ENCODE results near the gene PLEKHA6. TPM values are rescaled to one million over a fixed set of nuclear protein-coding genes. Genes with fewer than 3 reads are reported as not detected.

The PLEKHA6 gene
- total RNA-seq, 1 donor from 2014 or later = 4.9 TPM

DNA sequence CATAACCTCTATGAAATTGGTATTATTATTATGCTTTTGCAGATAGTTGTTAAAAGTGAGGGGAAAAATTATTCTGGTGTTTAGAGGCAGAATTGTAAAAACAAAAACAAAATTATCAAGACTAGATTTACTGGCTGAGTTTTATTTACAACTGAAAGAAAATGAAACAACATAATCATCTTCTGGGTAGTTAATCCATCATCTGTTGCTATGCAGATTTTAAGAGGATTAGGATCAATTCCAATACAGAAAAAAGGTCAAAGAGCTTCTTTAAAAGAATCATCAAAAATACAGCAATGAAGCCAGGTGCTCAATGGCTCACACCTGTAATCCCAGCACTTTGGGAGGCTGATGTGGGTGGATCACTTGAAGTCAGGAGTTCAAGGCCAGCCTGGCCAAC is 154.2 kb downstream of the PLEKHA6 start:
- DNase-seq (ENCODE audit: low spot score in 2 of 2) = no peak
- Histone ChIP-seq H3K9me3 (no peaks in the 10 kb centered on the region), H3K4me3 (no peak overlapping the region), H3K36me3 (no peaks in the 10 kb centered on the region), H3K4me1 (no peaks in the 10 kb centered on the region), H3K27me3 (no peaks in the 10 kb centered on the region), H3K27ac (no peak overlapping the region)
- no peak for TF ChIP-seq CTCF (IDR thresholded peaks at IDR 0.05)
- intact Hi-C loops (cut with DNase I) = no loop called here

DNA sequence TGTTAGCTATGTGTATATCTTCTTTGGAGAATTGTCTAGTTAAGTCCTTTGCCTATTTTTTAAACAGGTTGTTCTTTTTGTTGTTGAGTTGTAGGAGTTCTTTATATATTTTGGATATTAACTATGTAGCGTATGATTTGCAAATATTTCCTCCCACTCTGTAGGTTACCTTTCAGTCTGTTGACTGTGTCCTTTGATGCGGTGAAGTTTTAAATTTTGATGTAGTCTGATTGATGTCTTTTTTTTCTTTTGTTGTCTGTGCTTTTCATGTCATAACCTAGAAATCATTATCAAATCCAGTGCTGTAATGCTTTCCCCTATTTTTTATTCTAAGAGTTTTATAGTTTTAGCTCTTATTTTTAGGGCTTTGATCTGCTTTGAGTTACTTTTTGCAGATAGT is 154.8 kb downstream of the PLEKHA6 start:
- Histone ChIP-seq H3K36me3 (no peaks in the 10 kb centered on the region), H3K27me3 (no peaks in the 10 kb centered on the region), H3K27ac (no peak overlapping the region), H3K4me1 (no peaks in the 10 kb centered on the region), H3K4me3 (no peak overlapping the region), H3K9me3 (no peaks in the 10 kb centered on the region)
- TF ChIP-seq CTCF (IDR thresholded peaks at IDR 0.05) = no peak
- intact Hi-C loops (cut with DNase I) = no loop called here
- no peak for DNase-seq (ENCODE audit: low spot score in 2 of 2)

DNA sequence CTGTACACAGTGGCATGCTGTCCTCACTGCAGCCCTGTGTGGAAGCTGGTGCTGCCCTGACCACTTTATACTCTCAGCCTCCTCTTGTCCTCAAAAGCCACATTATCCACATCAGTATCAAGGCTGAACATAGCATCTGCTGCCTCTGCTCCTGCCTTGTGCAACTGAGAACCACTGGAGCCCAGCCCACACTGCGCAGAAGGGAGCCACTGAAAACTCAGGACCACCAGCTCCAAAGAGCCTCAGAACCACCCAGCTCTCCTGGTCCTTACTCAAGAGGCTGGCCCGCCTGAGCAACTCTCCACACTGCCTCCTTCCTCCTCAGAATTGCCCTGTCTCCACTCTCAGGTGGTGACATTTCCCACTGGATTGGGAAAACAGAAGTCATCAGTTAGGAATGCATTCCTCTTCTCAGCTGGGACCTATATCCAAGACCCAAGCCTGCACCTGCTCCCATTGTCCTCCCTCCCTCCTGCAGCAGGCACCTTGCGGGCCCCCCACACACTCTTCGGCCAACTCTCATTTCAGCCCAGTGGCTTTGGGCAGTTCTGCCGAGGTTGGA is 156.4 kb downstream of the PLEKHA6 start:
- no peak for DNase-seq (ENCODE audit: low spot score in 2 of 2)
- Histone ChIP-seq H3K27me3 (no peaks in the 10 kb centered on the region), H3K36me3 (no peaks in the 10 kb centered on the region), H3K27ac (no peak overlapping the region), H3K4me1 (no peaks in the 10 kb centered on the region), H3K9me3 (no peaks in the 10 kb centered on the region), H3K4me3 (no peak overlapping the region)
- TF ChIP-seq CTCF (IDR thresholded peaks at IDR 0.05) = no peak
- intact Hi-C loops (cut with DNase I) = no loop called here

DNA sequence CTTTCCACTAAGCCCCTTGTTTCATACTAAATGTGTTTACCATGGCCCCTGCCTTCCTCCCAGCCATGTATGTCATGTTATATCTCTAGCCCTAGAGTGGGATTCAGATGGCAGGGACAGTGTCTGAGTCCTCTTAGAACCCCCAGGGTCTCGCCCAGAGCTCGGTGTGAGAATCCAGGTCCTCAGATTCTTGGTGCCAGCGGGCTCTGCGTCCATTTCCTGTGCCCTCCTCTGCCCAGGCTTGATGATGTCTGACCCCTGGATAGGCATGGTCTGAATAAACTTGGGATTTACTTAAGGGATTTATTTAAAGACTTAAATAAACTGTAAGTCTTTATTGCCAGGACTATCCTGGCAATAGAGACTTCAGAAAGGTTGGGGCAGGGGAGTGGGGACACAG is 157.2 kb downstream of the PLEKHA6 start:
- Histone ChIP-seq H3K4me1 (no peaks in the 10 kb centered on the region), H3K27me3 (no peaks in the 10 kb centered on the region), H3K9me3 (no peaks in the 10 kb centered on the region), H3K4me3 (no peak overlapping the region), H3K27ac (no peak overlapping the region), H3K36me3 (no peaks in the 10 kb centered on the region)
- DNase-seq (ENCODE audit: low spot score in 2 of 2) = no peak
- no peak for TF ChIP-seq CTCF (IDR thresholded peaks at IDR 0.05)
- intact Hi-C loops (cut with DNase I) = no loop called here

- no peak for DNase-seq (ENCODE audit: low spot score in 2 of 2)
- Histone ChIP-seq H3K27ac (no peak overlapping the region), H3K27me3 (no peaks in the 10 kb centered on the region), H3K4me1 (no peaks in the 10 kb centered on the region), H3K36me3 (no peaks in the 10 kb centered on the region), H3K9me3 (no peaks in the 10 kb centered on the region), H3K4me3 (no peak overlapping the region)
- TF ChIP-seq CTCF (IDR thresholded peaks at IDR 0.05) = no peak
- intact Hi-C loops (cut with DNase I) = no loop called here
Observed at GRCh38 chr1:204201348-204202040, 158.2 kb downstream of the PLEKHA6 start.

All from ascending aorta (tissue), 2 donors.